Hematopoietic multipotent progenitor cell treated with erythropoietin and hydrocortisone succinate and interleukin-3 and kit ligand, for 6 days (in vitro differentiated cells): Measurements from ENCODE around the gene NKX2-3.

Source experiments
- DNase-seq: peaks from one replicate; pipeline ENCODE4 v3.0.0-alpha.2; 2015

The NKX2-3 gene

GRCh38 chr10:99539120-99539519 is 6.4 kb downstream of the NKX2-3 start:
- no peak for DNase-seq

- DNase-seq, result no peak
Measured at GRCh38 chr10:99539820-99540219, 7.1 kb downstream of the NKX2-3 start.

- DNase-seq, result no peak
Measured at GRCh38 chr10:99540306-99540656, 7.5 kb downstream of the NKX2-3 start.

- no peak for DNase-seq
Measured at GRCh38 chr10:99540657-99541531, 8.2 kb downstream of the NKX2-3 start.

GRCh38 chr10:99544322-99544721 is 11.6 kb downstream of the NKX2-3 start:
- DNase-seq, result no peak

GRCh38 chr10:99548041-99548530 is 15.3 kb downstream of the NKX2-3 start:
- DNase-seq, result peak; percentile 78

- peak; percentile 46 for DNase-seq
Measured at GRCh38 chr10:99551158-99551557, 18.4 kb downstream of the NKX2-3 start.

GRCh38 chr10:99551616-99552015 is 18.9 kb downstream of the NKX2-3 start:
- no peak for DNase-seq

GRCh38 chr10:99555371-99555770 is 22.6 kb downstream of the NKX2-3 start:
- no peak for DNase-seq

- DNase-seq, result no peak
Measured at GRCh38 chr10:99555825-99556523, 23.2 kb downstream of the NKX2-3 start.

GRCh38 chr10:99557044-99557443 is 24.3 kb downstream of the NKX2-3 start:
- no peak for DNase-seq

GRCh38 chr10:99558708-99559107 is 26.0 kb downstream of the NKX2-3 start:
- no peak for DNase-seq

GRCh38 chr10:99560277-99561126 is 27.8 kb downstream of the NKX2-3 start:
- peak; percentile 84 for DNase-seq

GRCh38 chr10:99562631-99563030 is 29.9 kb downstream of the NKX2-3 start:
- no peak for DNase-seq

GRCh38 chr10:99564361-99564760 is 31.6 kb downstream of the NKX2-3 start:
- DNase-seq, result no peak

- DNase-seq, result no peak
Measured at GRCh38 chr10:99565166-99565565, 32.4 kb downstream of the NKX2-3 start.

GRCh38 chr10:99569253-99569939 is 36.7 kb downstream of the NKX2-3 start:
- DNase-seq, result no peak

- no peak for DNase-seq
Measured at GRCh38 chr10:99569961-99570360, 37.2 kb downstream of the NKX2-3 start.

GRCh38 chr10:99571816-99572215 is 39.1 kb downstream of the NKX2-3 start:
- DNase-seq, result no peak

GRCh38 chr10:99573790-99574189 is 41.0 kb downstream of the NKX2-3 start:
- no peak for DNase-seq

- DNase-seq, result no peak
Measured at GRCh38 chr10:99579971-99580370, 47.2 kb downstream of the NKX2-3 start.

- DNase-seq, result no peak
Measured at GRCh38 chr10:99582255-99582770, 49.6 kb downstream of the NKX2-3 start.
